Measurements from ENCODE around the gene NRXN2.

GRCh38 chr11:64619811-64620380 is 103.1 kb downstream of the NRXN2 start:
- TF ChIP-seq CTCF (conservative IDR thresholded peaks at IDR 0.05; ENCODE audit: low read length) (no peak), EZH2phosphoT487 (IDR thresholded peaks at IDR 0.05; ENCODE audit: borderline replicate concordance) (no peak)

Measured in Loucy (cell line).